MM.1S (cell line): ENCODE measurements around the gene VEGFA.

ENCODE experiments used
- DNase-seq: peaks from one replicate; pipeline ENCODE4 v3.0.0-alpha.2; 2015
- H2AFZ ChIP-seq: fragments of 300-600 bp; sonication (generic); 2 replicates; pipeline ENCODE4 v1.6.0; 2016; ENCODE audit warnings: antibody characterized with exemption, low read length
- H3F3A ChIP-seq: fragments of 300-600 bp; sonication (generic); 2 replicates; pipeline ENCODE4 v1.6.1; 2016; ENCODE audit warnings: mild to moderate bottlenecking, antibody characterized with exemption, low read length, moderate library complexity, mixed read lengths; ENCODE audit not compliant: insufficient read depth
- H3K27ac ChIP-seq: fragments of 300-600 bp; sonication (generic); 2 replicates; pipeline ENCODE4 v1.5.1; 2016; ENCODE audit warnings: mild to moderate bottlenecking, low read length
- H3K27me3 ChIP-seq: fragments of 300-600 bp; sonication (generic); replicated peaks from 2 replicates; pipeline ENCODE4 v1.6.0; 2016; ENCODE audit warnings: low read length; ENCODE audit not compliant: insufficient read depth
- H3K36me3 ChIP-seq: fragments of 300-600 bp; sonication (generic); replicated peaks from 2 replicates; pipeline ENCODE4 v1.6.1; 2016; ENCODE audit warnings: mild to moderate bottlenecking, low read length, mixed read lengths; ENCODE audit not compliant: insufficient read depth
- H3K4me1 ChIP-seq: fragments of 300-600 bp; sonication (generic); 2 replicates; pipeline ENCODE4 v1.6.1; 2016; ENCODE audit warnings: low read length, mixed read lengths
- H3K4me2 ChIP-seq: fragments of 300-600 bp; sonication (generic); 2 replicates; pipeline ENCODE4 v1.6.0; 2016; ENCODE audit warnings: low read depth, low read length
- H3K4me3 ChIP-seq: fragments of 300-600 bp; sonication (generic); 2 replicates; pipeline ENCODE4 v1.5.1; 2016; ENCODE audit warnings: low read length, mixed read lengths
- H3K79me2 ChIP-seq: fragments of 300-600 bp; sonication (generic); 2 replicates; pipeline ENCODE4 v1.6.1; 2016; ENCODE audit warnings: mixed run types, low read length, mixed read lengths
- H3K9ac ChIP-seq: fragments of 300-600 bp; sonication (generic); 2 replicates; pipeline ENCODE4 v1.6.1; 2016; ENCODE audit warnings: low read length, mixed read lengths
- H3K9me2 ChIP-seq: fragments of 300-600 bp; sonication (generic); replicated peaks from 2 replicates; pipeline ENCODE4 v1.6.1; 2016; ENCODE audit warnings: mild to moderate bottlenecking, low read length, mixed read lengths; ENCODE audit not compliant: insufficient read depth
- H3K9me3 ChIP-seq: fragments of 300-600 bp; sonication (generic); replicated peaks from 2 replicates; pipeline ENCODE4 v1.6.1; 2016; ENCODE audit warnings: mild to moderate bottlenecking, low read length, mixed read lengths; ENCODE audit not compliant: insufficient read depth
- H4K20me1 ChIP-seq: fragments of 300-600 bp; sonication (generic); 2 replicates; pipeline ENCODE4 v1.6.1; 2016; ENCODE audit warnings: mild to moderate bottlenecking, low read length, moderate library complexity, mixed read lengths; ENCODE audit not compliant: insufficient read depth
- CTCF ChIP-seq: fragments of 300-600 bp; sonication (generic); IDR thresholded peaks from 2 replicates; pipeline ENCODE4 v1.5.1; 2016; ENCODE audit warnings: antibody characterized with exemption, low read length, mixed read lengths
- EZH2 ChIP-seq: fragments of 300-600 bp; sonication (generic); optimal IDR thresholded peaks from 2 replicates; pipeline ENCODE3; 2017; ENCODE audit warnings: low read depth, mild to moderate bottlenecking, antibody characterized with exemption, low read length, mixed read lengths
- EZH2phosphoT487 ChIP-seq: fragments of 300-600 bp; sonication (generic); IDR thresholded peaks from 2 replicates; pipeline ENCODE4 v1.6.1; 2018; ENCODE audit warnings: antibody characterized with exemption, low read length

VEGFA gene

GRCh38 chr6:43803783-43804549, 34.0 kb downstream of the VEGFA start:
- no peaks in the 10 kb centered on the region for H3K36me3 ChIP-seq
- H2AFZ ChIP-seq, result no peak overlapping the region
- no peaks in the 10 kb centered on the region for H3K9me2 ChIP-seq
- H3K27ac ChIP-seq, result no peak overlapping the region
- DNase-seq, result no peak
- no peak overlapping the region for H3K9ac ChIP-seq
- H3K4me3 ChIP-seq, result no peak overlapping the region
- H3K4me2 ChIP-seq, result no peak overlapping the region
- H3K27me3 ChIP-seq, result no peaks in the 10 kb centered on the region
- H3K9me3 ChIP-seq, result no peaks in the 10 kb centered on the region
- no peak for TF ChIP-seq CTCF
- TF ChIP-seq EZH2, result no peak
- TF ChIP-seq EZH2phosphoT487, result no peak
- peaks cover 13% of the 10 kb centered on the region for H3K4me1 ChIP-seq
- H3K79me2 ChIP-seq, result no peaks in the 10 kb centered on the region
- peaks cover 3% of the 10 kb centered on the region; the same call in 1 of the 2 replicates for H3F3A ChIP-seq
- H4K20me1 ChIP-seq, result no peaks in the 10 kb centered on the region

GRCh38 chr6:43804550-43805223, 34.7 kb downstream of the VEGFA start:
- no peaks in the 10 kb centered on the region for H3K9me3 ChIP-seq
- TF ChIP-seq EZH2 (no peak), EZH2phosphoT487 (no peak), CTCF (no peak)
- H3K4me1 ChIP-seq, result peaks cover 6% of the 10 kb centered on the region
- no peaks in the 10 kb centered on the region for H3K27me3 ChIP-seq
- H3K27ac ChIP-seq, result no peak overlapping the region
- peaks cover 2% of the 10 kb centered on the region; the same call in 1 of the 2 replicates for H3F3A ChIP-seq
- H3K9ac ChIP-seq, result no peak overlapping the region
- H3K79me2 ChIP-seq, result no peaks in the 10 kb centered on the region
- no peak for DNase-seq
- no peak overlapping the region for H3K4me3 ChIP-seq
- H3K9me2 ChIP-seq, result no peaks in the 10 kb centered on the region
- H3K4me2 ChIP-seq, result no peak overlapping the region
- H4K20me1 ChIP-seq, result no peaks in the 10 kb centered on the region
- no peaks in the 10 kb centered on the region for H3K36me3 ChIP-seq
- H2AFZ ChIP-seq, result no peak overlapping the region

- no peaks in the 10 kb centered on the region for H3K9me2 ChIP-seq
- H3K79me2 ChIP-seq, result no peaks in the 10 kb centered on the region
- DNase-seq, result no peak
- no peaks in the 10 kb centered on the region for H3K9me3 ChIP-seq
- H3K4me2 ChIP-seq, result no peak overlapping the region
- H3K9ac ChIP-seq, result no peak overlapping the region
- H3K27ac ChIP-seq, result no peak overlapping the region
- H3K4me1 ChIP-seq, result no peaks in the 10 kb centered on the region
- H3K4me3 ChIP-seq, result no peak overlapping the region
- TF ChIP-seq CTCF (no peak), EZH2 (no peak), EZH2phosphoT487 (no peak)
- H3F3A ChIP-seq, result no peaks in the 10 kb centered on the region
- H2AFZ ChIP-seq, result no peak overlapping the region
- no peaks in the 10 kb centered on the region for H3K36me3 ChIP-seq
- no peaks in the 10 kb centered on the region for H3K27me3 ChIP-seq
- no peaks in the 10 kb centered on the region for H4K20me1 ChIP-seq
Measured at GRCh38 chr6:43805699-43806042, 35.7 kb downstream of the VEGFA start.
